CD4-positive, alpha-beta memory T cell (primary cell): ENCODE results near the gene RAB1A. TPM values are rescaled to one million over a fixed set of nuclear protein-coding genes. Genes with fewer than 3 reads are reported as not detected.
"Not testable (repeated sequence)": the region's sequence is repeated elsewhere in the genome, so short reads cannot be mapped to it uniquely, and the experiment has no call there.

Experiments
- CTCF ChIA-PET: fragments of 350-600 bp; sonication (Branson Sonifier 250); formaldehyde crosslinking; loops from one replicate; lab custom pipeline; 2021; ENCODE audit warnings: inconsistent platforms; ENCODE audit not compliant: partially characterized antibody; lab: Charles Lee
- POLR2A ChIA-PET: fragments of 350-600 bp; sonication (Branson Sonifier 250); formaldehyde crosslinking; loops from one replicate; lab custom pipeline; 2021; ENCODE audit not compliant: partially characterized antibody; lab: Charles Lee
- DNase-seq, 5 donors: peaks; one replicate each; pipeline versions ENCODE4 v3.0.0 to v3.0.0-alpha.2; 2020 to 2022; ENCODE audit warnings: mixed read lengths in 1 of 5
- H3K27ac ChIP-seq: one replicate; pipeline ENCODE4 v1.7.0; 2013; ENCODE audit warnings: low read depth, low read length
- H3K27me3 ChIP-seq: 2 replicates; pipeline ENCODE4 v1.7.0; 2013; ENCODE audit warnings: mild to moderate bottlenecking, low read length, moderate library complexity; ENCODE audit not compliant: insufficient read depth
- H3K36me3 ChIP-seq: 2 replicates; pipeline ENCODE4 v1.7.0; 2013; ENCODE audit warnings: mild to moderate bottlenecking, low read length, moderate library complexity; ENCODE audit not compliant: insufficient read depth
- H3K4me1 ChIP-seq: 2 replicates; pipeline ENCODE4 v1.7.0; 2013; ENCODE audit warnings: mild to moderate bottlenecking, low read length, moderate library complexity; ENCODE audit not compliant: insufficient read depth
- H3K4me3 ChIP-seq, 2 donors: one replicate each; pipeline ENCODE4 v1.7.0; 2013; ENCODE audit warnings: low read length in 2 of 2, mild to moderate bottlenecking in 1 of 2
- H3K9me3 ChIP-seq, 2 donors: one replicate each; pipeline ENCODE4 v1.7.0; 2013; ENCODE audit warnings: low read length in 2 of 2, control low read depth in 1 of 2; ENCODE audit not compliant: control insufficient read depth in 1 of 2
- H3K27ac Mint-ChIP-seq, 7 donors: one replicate each; pipeline ENCODE4 v1.8.0; 2020 to 2021; ENCODE audit warnings: mixed read lengths in 7 of 7, mild to moderate bottlenecking in 6 of 7, inconsistent platforms in 3 of 7, moderate library complexity in 3 of 7
- H3K27me3 Mint-ChIP-seq, 2 donors: one replicate each; pipeline ENCODE4 v1.8.0; 2020 to 2021; ENCODE audit warnings: mixed read lengths in 2 of 2
- H3K36me3 Mint-ChIP-seq, 2 donors: one replicate each; pipeline ENCODE4 v1.8.0; 2020 to 2021; ENCODE audit warnings: mixed read lengths in 2 of 2, inconsistent platforms in 1 of 2, mild to moderate bottlenecking in 1 of 2
- H3K4me1 Mint-ChIP-seq, 4 donors: one replicate each; pipeline ENCODE4 v1.8.0; 2020 to 2021; ENCODE audit warnings: mixed read lengths in 4 of 4, mild to moderate bottlenecking in 1 of 4
- H3K4me3 Mint-ChIP-seq, 8 donors: one replicate each; pipeline ENCODE4 v1.8.0; 2020 to 2021; ENCODE audit warnings: mixed read lengths in 8 of 8, mild to moderate bottlenecking in 7 of 8, moderate library complexity in 6 of 8, inconsistent platforms in 3 of 8
- H3K9me3 Mint-ChIP-seq, 8 donors: one replicate each; pipeline ENCODE4 v1.8.0; 2020 to 2021; ENCODE audit warnings: mixed read lengths in 8 of 8, mild to moderate bottlenecking in 5 of 8, inconsistent platforms in 3 of 8, moderate library complexity in 1 of 8
- intact Hi-C: fragments of 100-400 bp; cut with micrococcal nuclease; formaldehyde crosslinking; loops from one replicate; pipeline ENCODE4 v1.15.1; 2023
- polyA plus RNA-seq, 2 donors: library from polyadenylated mRNA; unstranded; fragments of 300-500 nt; fragmentation: Illumina TruSeq; gene quantifications; one replicate each; pipeline ENCODE4 v1.2.3, GENCODE V29; 2021
- total RNA-seq, 2 experiments: library from RNA; stranded (reverse); gene quantifications; one replicate each; pipeline ENCODE4 v1.2.3, GENCODE V29; 2021

The RAB1A gene
- total and polyA plus RNA-seq, 4 experiments from 2014 or later, result 53.2 to 81.6 (median 55.9) TPM

- POLR2A ChIA-PET, result no interaction called here
Observed at GRCh38 chr2:65136253-65136652, 6.3 kb upstream of the RAB1A start.

GRCh38 chr2:65134158-65134557 lies 4.3 kb upstream of the RAB1A start:
- no peak for DNase-seq
- Histone ChIP-seq H3K4me3 (no peak overlapping the region), H3K36me3 (no peaks in the 10 kb centered on the region), H3K27ac (no peak overlapping the region), H3K9me3 (no peaks in the 10 kb centered on the region), H3K27me3 (no peaks in the 10 kb centered on the region), H3K4me1 (peaks cover 5% of the 10 kb centered on the region)
- intact Hi-C loops, result loop anchor here (5.0 kb wide), 1 partner anchor 298 kb away; the partner anchor contains the start of gene SPRED2
- CTCF ChIA-PET, result interaction anchor here (0.9 to 2.4 kb wide), 4 partner anchors 53 to 80 kb away, joined by 3 to 10 read pairs (median 6); no protein-coding TSS in a partner anchor
- H3K27me3 Mint-ChIP-seq, result peaks cover 0 to 2% of the 10 kb centered on the region in 2 donors
- POLR2A ChIA-PET, result interaction anchor here (1.4 kb wide), 1 partner anchor 93 kb away, joined by 3 read pairs; the partner anchor contains the start of gene ACTR2
- no peak overlapping the region for H3K4me3 Mint-ChIP-seq
- no peak overlapping the region for H3K27ac Mint-ChIP-seq
- H3K4me1 Mint-ChIP-seq, result peaks cover 3 to 13% (median 4%) of the 10 kb centered on the region in 4 donors
- H3K36me3 Mint-ChIP-seq, result peaks cover 0 to 7% of the 10 kb centered on the region in 2 donors
- peaks cover 0 to 1% (median 0%) of the 10 kb centered on the region in 8 donors for H3K9me3 Mint-ChIP-seq

More at GRCh38 chr2:65136253-65136652, 6.3 kb upstream of the RAB1A start:
- H3K27me3 Mint-ChIP-seq, result peaks cover 2 to 6% of the 10 kb centered on the region in 2 donors
- Histone ChIP-seq H3K27me3 (no peaks in the 10 kb centered on the region), H3K9me3 (no peaks in the 10 kb centered on the region), H3K36me3 (no peaks in the 10 kb centered on the region), H3K4me3 (no peak overlapping the region), H3K4me1 (no peaks in the 10 kb centered on the region), H3K27ac (no peak overlapping the region)
- DNase-seq, result no peak
- intact Hi-C loops, result no loop called here
- CTCF ChIA-PET, result interaction anchor here (0.8 kb wide), 1 partner anchor 420 kb away, joined by 3 read pairs; no protein-coding TSS in a partner anchor
- H3K4me1 Mint-ChIP-seq, result no peaks in the 10 kb centered on the region
- no peak overlapping the region for H3K27ac Mint-ChIP-seq
- H3K9me3 Mint-ChIP-seq, result peaks cover 0 to 1% (median 0%) of the 10 kb centered on the region in 8 donors
- no peaks in the 10 kb centered on the region for H3K36me3 Mint-ChIP-seq
- no peak overlapping the region for H3K4me3 Mint-ChIP-seq

GRCh38 chr2:65133626-65134025 lies 3.7 kb upstream of the RAB1A start:
- Mint-ChIP-seq H3K9me3 (peaks cover 0 to 1% (median 0%) of the 10 kb centered on the region in 8 donors), H3K4me1 (peaks cover 6 to 18% (median 7%) of the 10 kb centered on the region in 4 donors), H3K4me3 (peak overlapping the region in 2 of 8 donors; percentile 0 to 32), H3K36me3 (peaks cover 0 to 11% of the 10 kb centered on the region in 2 donors), H3K27ac (no peak overlapping the region), H3K27me3 (no peaks in the 10 kb centered on the region)
- H3K4me1 ChIP-seq, result peaks cover 9% of the 10 kb centered on the region
- ChIA-PET POLR2A (interaction anchor here (0.6 to 5.5 kb wide), 3 partner anchors 76 to 478 kb away, joined by 3 to 85 read pairs (median 4); partner anchors contain the start of genes ACTR2 and CEP68), CTCF (interaction anchor here (0.9 to 2.4 kb wide), 4 partner anchors 54 to 214 kb away, joined by 3 to 10 read pairs (median 5); no protein-coding TSS in a partner anchor)
- H3K27ac ChIP-seq, result no peak overlapping the region
- H3K4me3 ChIP-seq, result no peak overlapping the region
- no peaks in the 10 kb centered on the region for H3K27me3 ChIP-seq
- intact Hi-C loops, result loop anchor here (5.0 kb wide), 1 partner anchor 299 kb away; the partner anchor contains the start of gene SPRED2
- DNase-seq, result no peak
- H3K9me3 ChIP-seq, result no peaks in the 10 kb centered on the region
- H3K36me3 ChIP-seq, result no peaks in the 10 kb centered on the region

GRCh38 chr2:65132930-65133329 lies 3.0 kb upstream of the RAB1A start:
- not testable (repeated sequence) for H3K4me3 ChIP-seq, H3K4me3 Mint-ChIP-seq, H3K27me3 Mint-ChIP-seq, H3K9me3 ChIP-seq, H3K27me3 ChIP-seq, DNase-seq, H3K27ac ChIP-seq, H3K36me3 ChIP-seq, H3K9me3 Mint-ChIP-seq
- Mint-ChIP-seq H3K4me1 (peaks cover 10 to 25% (median 13%) of the 10 kb centered on the region in 4 donors), H3K36me3 (peaks cover 0 to 11% of the 10 kb centered on the region in 2 donors), H3K27ac (peak overlapping the region in 1 of 7 donors; percentile 53)
- H3K4me1 ChIP-seq, result peaks cover 16% of the 10 kb centered on the region
- intact Hi-C loops, result loop anchor here (5.0 kb wide), 1 partner anchor 299 kb away; the partner anchor contains the start of gene SPRED2
- CTCF ChIA-PET, result interaction anchor here (0.7 to 2.4 kb wide), 5 partner anchors 36 to 214 kb away, joined by 3 to 10 read pairs (median 4); no protein-coding TSS in a partner anchor
- POLR2A ChIA-PET, result interaction anchor here (1.4 to 5.5 kb wide), 2 partner anchors 75 to 94 kb away, joined by 3 to 85 read pairs; partner anchors contain the start of genes ACTR2 and CEP68

- DNase-seq, result no peak
- Histone ChIP-seq H3K4me3 (peak overlapping the region in 1 of 2 donors; percentile 74), H3K36me3 (no peaks in the 10 kb centered on the region), H3K27ac (peak overlapping the region; percentile 97), H3K4me1 (peaks cover 38% of the 10 kb centered on the region), H3K9me3 (no peaks in the 10 kb centered on the region), H3K27me3 (no peaks in the 10 kb centered on the region)
- ChIA-PET POLR2A (interaction anchor here (0.7 to 5.5 kb wide), 21 partner anchors 9 to 1542 kb away, joined by 3 to 85 read pairs (median 5); partner anchors contain the start of genes ACTR2, CEP68, MDH1 and SERTAD2), CTCF (interaction anchor here (1.0 to 2.6 kb wide), 13 partner anchors 8 to 523 kb away, joined by 3 to 22 read pairs (median 5); partner anchors contain the start of genes ACTR2 and CEP68)
- H3K27me3 Mint-ChIP-seq, result no peaks in the 10 kb centered on the region
- peaks cover 20 to 45% (median 25%) of the 10 kb centered on the region in 4 donors for H3K4me1 Mint-ChIP-seq
- H3K36me3 Mint-ChIP-seq, result peaks cover 4 to 14% of the 10 kb centered on the region in 2 donors
- peak overlapping the region; percentile 94 to 100 (median 99) for H3K27ac Mint-ChIP-seq
- H3K9me3 Mint-ChIP-seq, result no peaks in the 10 kb centered on the region
- intact Hi-C loops, result loop anchor here (1.0 to 5.0 kb wide), 8 partner anchors 66 to 1290 kb away; partner anchors contain the start of genes ACTR2, AFTPH, CEP68 and SLC1A4
- H3K4me3 Mint-ChIP-seq, result peak overlapping the region; percentile 97 to 100 (median 99)
Observed at GRCh38 chr2:65130664-65131175, 814 bp upstream of the RAB1A start.

- H3K4me1 Mint-ChIP-seq, result peaks cover 23 to 58% (median 33%) of the 10 kb centered on the region in 4 donors
- peak overlapping the region; percentile 94 to 100 (median 99) for H3K27ac Mint-ChIP-seq
- Histone ChIP-seq H3K9me3 (no peaks in the 10 kb centered on the region), H3K27ac (peak overlapping the region; percentile 97), H3K4me3 (peak overlapping the region; percentile 69 to 94), H3K36me3 (no peaks in the 10 kb centered on the region), H3K4me1 (peaks cover 52% of the 10 kb centered on the region), H3K27me3 (no peaks in the 10 kb centered on the region)
- no peaks in the 10 kb centered on the region for H3K9me3 Mint-ChIP-seq
- ChIA-PET CTCF (interaction anchor here (0.7 to 2.6 kb wide), 16 partner anchors 10 to 522 kb away, joined by 3 to 22 read pairs (median 4); partner anchors contain the start of genes ACTR2 and CEP68), POLR2A (interaction anchor here (0.6 to 5.5 kb wide), 29 partner anchors 8 to 1541 kb away, joined by 3 to 85 read pairs (median 5); partner anchors contain the start of genes ACTR2, CEP68, MDH1 and SERTAD2)
- peak overlapping the region; percentile 97 to 100 (median 99) for H3K4me3 Mint-ChIP-seq
- no peaks in the 10 kb centered on the region for H3K27me3 Mint-ChIP-seq
- intact Hi-C loops, result loop anchor here (2.0 kb wide), 1 partner anchor 1541 kb away; the partner anchor contains the start of genes MDH1 and WDPCP
- H3K36me3 Mint-ChIP-seq, result peaks cover 4 to 14% of the 10 kb centered on the region in 2 donors
- peak in 2 of 5 donors; percentile 15 to 19 for DNase-seq
Observed at GRCh38 chr2:65129286-65129825, 550 bp downstream of the RAB1A start.
